Endothelial cell of umbilical vein (primary cell): ENCODE data around the gene ANXA6. TPM values are rescaled to one million over a fixed set of nuclear protein-coding genes. Genes with fewer than 3 reads are reported as not detected.

Source experiments
- BruUV-seq: library from RNA; stranded (reverse); fragments of 400-500 nt; replicated peaks from 2 replicates; lab custom pipeline; 2021; lab: Mats Ljungman, UMichigan
- CTCF ChIA-PET: fragments of 300-600, 350-600 bp; sonication (Branson Sonifier 250); formaldehyde crosslinking; loops from one replicate; lab custom pipeline; 2021; ENCODE audit warnings: antibody characterized with exemption, inconsistent platforms; lab: Charles Lee
- POLR2A ChIA-PET: fragments of 300-600, 350-600 bp; sonication (Branson Sonifier 250); formaldehyde crosslinking; loops from one replicate; lab custom pipeline; 2021; ENCODE audit warnings: antibody characterized with exemption, inconsistent platforms; lab: Charles Lee
- DNase-seq: peaks from one replicate; pipeline ENCODE4 v3.0.0-alpha.2; 2011; ENCODE audit warnings: low read depth, low spot score
- FAIRE-seq: peaks from 2 replicates; lab custom pipeline; 2011; peaks lifted over from hg19 to GRCh38; lab: Jason Lieb, UNC
- H2AFZ ChIP-seq: 2 replicates; pipeline ENCODE4 v1.6.0; 2012; ENCODE audit warnings: low read depth, low read length, control low read depth, inconsistent platforms
- H3K27ac ChIP-seq: 2 replicates; pipeline ENCODE4 v1.5.1; 2011; ENCODE audit warnings: low read depth, mild to moderate bottlenecking, control low read depth, low read length, moderate library complexity; ENCODE audit not compliant: insufficient read depth
- H3K27me3 ChIP-seq, 2 experiments: 2 replicates each; pipeline versions ENCODE4 v1.6.0 to v1.6.1; 2011; ENCODE audit warnings: low read length in 2 of 2, mixed read lengths in 1 of 2; ENCODE audit not compliant: control insufficient read depth in 2 of 2, insufficient read depth in 2 of 2
- H3K36me3 ChIP-seq, 2 experiments: 2 replicates in 1 of 2; 3 replicates in 1 of 2; pipeline ENCODE4 v1.5.1; 2011; ENCODE audit warnings: low read length in 2 of 2, mild to moderate bottlenecking in 1 of 2, moderate library complexity in 1 of 2; ENCODE audit not compliant: control insufficient read depth in 2 of 2, insufficient read depth in 2 of 2; ENCODE audit errors: extremely low read depth in 1 of 2
- H3K4me1 ChIP-seq: 3 replicates; pipeline ENCODE4 v1.5.1; 2011; ENCODE audit warnings: mild to moderate bottlenecking, low read length; ENCODE audit not compliant: control insufficient read depth, insufficient read depth; ENCODE audit errors: extremely low read depth
- H3K4me2 ChIP-seq: 2 replicates; pipeline ENCODE4 v1.6.1; 2011; ENCODE audit warnings: low read length, control low read depth, mixed read lengths; ENCODE audit not compliant: insufficient read depth
- H3K4me3 ChIP-seq, 3 experiments: fragments of 200-600 bp in 1 of 3; sonication (generic), shearing (Covaris generic) in 1 of 3; replicated peaks in 1 of 3; 2 replicates each; pipeline ENCODE4 v1.5.1; 2011 to 2016; ENCODE audit warnings: control low read depth in 3 of 3, low read length in 3 of 3, mild to moderate bottlenecking in 2 of 3, inconsistent platforms in 1 of 3, low read depth in 1 of 3, moderate library complexity in 1 of 3; ENCODE audit not compliant: insufficient read depth in 1 of 3
- H3K79me2 ChIP-seq: 2 replicates; pipeline ENCODE4 v1.6.0; 2012; ENCODE audit warnings: low read length, inconsistent platforms; ENCODE audit not compliant: control insufficient read depth, insufficient read depth
- H3K9ac ChIP-seq: replicated peaks from 2 replicates; pipeline ENCODE3; 2011; ENCODE audit warnings: low read length, control low read depth; ENCODE audit not compliant: insufficient read depth; ENCODE audit errors: extremely low read depth
- H3K9me1 ChIP-seq: replicated peaks from 3 replicates; pipeline ENCODE4 v1.6.0; 2011; ENCODE audit warnings: mild to moderate bottlenecking, low read length; ENCODE audit not compliant: control insufficient read depth, insufficient read depth; ENCODE audit errors: extremely low read depth
- H3K9me3 ChIP-seq: replicated peaks from 2 replicates; pipeline ENCODE4 v1.5.1; 2012; ENCODE audit warnings: low read length, inconsistent platforms; ENCODE audit not compliant: control insufficient read depth, insufficient read depth
- H4K20me1 ChIP-seq: replicated peaks from 2 replicates; pipeline ENCODE3; 2011; ENCODE audit warnings: mild to moderate bottlenecking, low read length; ENCODE audit not compliant: control insufficient read depth, insufficient read depth; ENCODE audit errors: extremely low read depth
- CTCF ChIP-seq, 2 donors: IDR thresholded peaks; 1 replicate in 1 of 2; 2 replicates in 1 of 2; pipeline ENCODE4 v1.5.1; 2011; ENCODE audit warnings: low read length in 2 of 2, mild to moderate bottlenecking in 2 of 2, moderate library complexity in 2 of 2, control low read depth in 1 of 2, inconsistent platforms in 1 of 2, low read depth in 1 of 2; ENCODE audit not compliant: insufficient read depth in 1 of 2; ENCODE audit errors: extremely low read depth in 1 of 2
- EZH2 ChIP-seq: IDR thresholded peaks from 2 replicates; pipeline ENCODE4 v1.6.1; 2012; ENCODE audit warnings: borderline replicate concordance, low read depth, mild to moderate bottlenecking, moderate library complexity, low read length, inconsistent platforms; ENCODE audit not compliant: severe bottlenecking
- FOS ChIP-seq: IDR thresholded peaks from 2 replicates; pipeline ENCODE4 v1.6.1; 2011; ENCODE audit warnings: mild to moderate bottlenecking, low read length, moderate library complexity, borderline replicate concordance; ENCODE audit not compliant: insufficient read depth
- GATA2 ChIP-seq: IDR thresholded peaks from 2 replicates; pipeline ENCODE4 v1.7.0; 2011; ENCODE audit warnings: low read depth, mild to moderate bottlenecking, moderate library complexity, mixed read lengths, low read length; ENCODE audit not compliant: insufficient read length, insufficient read depth
- JUN ChIP-seq: IDR thresholded peaks from 2 replicates; pipeline ENCODE4 v1.6.1; 2011; ENCODE audit warnings: borderline replicate concordance, low read depth; ENCODE audit not compliant: insufficient read length, insufficient read depth
- MAX ChIP-seq: IDR thresholded peaks from 2 replicates; pipeline ENCODE4 v1.6.1; 2011; ENCODE audit not compliant: insufficient read depth, insufficient read length
- MYC ChIP-seq: IDR thresholded peaks from one replicate; pipeline ENCODE4 v1.6.1; 2011; ENCODE audit warnings: mild to moderate bottlenecking, low read depth, low read length
- POLR2A ChIP-seq: IDR thresholded peaks from 2 replicates; pipeline ENCODE4 v1.6.1; 2012; ENCODE audit warnings: low read depth, mild to moderate bottlenecking, control low read depth, low read length
- POLR2AphosphoS5 ChIP-seq: IDR thresholded peaks from 2 replicates; pipeline ENCODE4 v1.6.1; 2012; ENCODE audit warnings: low read depth, mild to moderate bottlenecking, control low read depth, low read length, moderate library complexity; ENCODE audit not compliant: insufficient read depth
- dilution Hi-C: fragments of 300-500 bp; cut with MboI; formaldehyde crosslinking; loops from one replicate; pipeline ENCODE4 v1.15.0; 2019; ENCODE audit warnings: low sequenced_read_pairs; ENCODE audit not compliant: extremely low pct_ligation_motif_present
- intact Hi-C: fragments of 100-400 bp; cut with micrococcal nuclease; formaldehyde crosslinking; loops from one replicate; pipeline ENCODE4 v1.10.0; 2022
- polyA plus RNA-seq, 4 experiments: library from polyadenylated mRNA; depleted of rRNA in 3 of 4; stranded (reverse) in 3 of 4; unstranded in 1 of 4; fragments of >200 nt; gene quantifications; 2 replicates each; pipeline versions ENCODE4 v1.2.1 to v1.2.3, GENCODE V29; 2011 to 2012; ENCODE audit warnings: missing spikeins in 1 of 4
- total RNA-seq: library from RNA; stranded (reverse); gene quantifications from 2 replicates; pipeline ENCODE4 v1.2.3, GENCODE V29; 2021

Gene ANXA6
- total and polyA plus RNA-seq, 2 donors (not counting 3 experiments of a cell fraction or from before 2014, with no cell fraction given): 195 to 266 TPM

GRCh38 chr5:151181818-151182523 lies 24.4 kb upstream of the ANXA6 start:
- Histone ChIP-seq H3K36me3 (no peaks in the 10 kb centered on the region), H3K9me1 (no peaks in the 10 kb centered on the region), H2AFZ (no peak overlapping the region), H3K79me2 (no peaks in the 10 kb centered on the region), H3K4me2 (no peak overlapping the region), H3K27me3 (no peaks in the 10 kb centered on the region), H3K9ac (no peak overlapping the region), H4K20me1 (no peaks in the 10 kb centered on the region), H3K9me3 (no peaks in the 10 kb centered on the region), H3K4me3 (no peak overlapping the region), H3K27ac (no peak overlapping the region), H3K4me1 (no peaks in the 10 kb centered on the region)
- dilution Hi-C loops (no loop called here), intact Hi-C loops (no loop called here)
- TF ChIP-seq MYC: no peak
- no peak for TF ChIP-seq GATA2
- TF ChIP-seq EZH2: no peak
- no peak for TF ChIP-seq FOS
- no peak for TF ChIP-seq MAX
- TF ChIP-seq POLR2AphosphoS5: no peak
- TF ChIP-seq CTCF (IDR thresholded peaks at IDR 0.05; ENCODE audit: extremely low read depth in 1 of 2, insufficient read depth in 1 of 2, low read depth in 1 of 2, low read length in 2 of 2): no peak
- no peak for TF ChIP-seq POLR2A
- no peak for TF ChIP-seq JUN
- ChIA-PET POLR2A (no interaction called here), CTCF (interaction anchor here (1.4 to 1.8 kb wide), 3 partner anchors 17 to 56 kb away, joined by 5 to 6 read pairs (median 6); partner anchors contain the start of gene CCDC69)
- no TSS peak for BruUV-seq
- FAIRE-seq (no peak), DNase-seq (no peak)
